NCI-H460 (cell line): ENCODE data around the gene NUP98. TPM values are rescaled to one million over a fixed set of nuclear protein-coding genes. Genes with fewer than 3 reads are reported as not detected.

ENCODE experiments used
- DNase-seq: peaks from one replicate; pipeline ENCODE4 v3.0.0-alpha.2; 2016; ENCODE audit warnings: low read depth; ENCODE audit errors: extremely low read depth
- polyA plus RNA-seq: library from polyadenylated mRNA; depleted of rRNA; stranded (reverse); fragments of >200 nt; gene quantifications from 2 replicates; pipeline ENCODE4 v1.2.3, GENCODE V29; 2014; cell fraction: nucleus; rRNA removed
- total RNA-seq: library from RNA; depleted of rRNA; stranded (reverse); fragments of >200 nt; shearing (Covaris generic); gene quantifications from 2 replicates; pipeline ENCODE4 v1.2.3, GENCODE V29; 2014; rRNA removed

NUP98 gene
- 82.8 and 96.9 TPM in 2 replicates for total RNA-seq
- polyA plus RNA-seq, result 53.9 and 86.4 TPM in 2 replicates

- peak; percentile 98 for DNase-seq
Measured at GRCh38 chr11:3797329-3798090, at the start of gene NUP98. Gene NUP98, minus strand, starts transcription at chr11:3797554. Its CDS starts 15,437 bp downstream, at chr11:3782117.

- no peak for DNase-seq
Measured at GRCh38 chr11:3845670-3846069, 48.3 kb upstream of the NUP98 start.

GRCh38 chr11:3845246-3845645 lies 47.9 kb upstream of the NUP98 start:
- DNase-seq, result no peak

- no peak for DNase-seq
Measured at GRCh38 chr11:3843326-3843725, 46.0 kb upstream of the NUP98 start.

DNA sequence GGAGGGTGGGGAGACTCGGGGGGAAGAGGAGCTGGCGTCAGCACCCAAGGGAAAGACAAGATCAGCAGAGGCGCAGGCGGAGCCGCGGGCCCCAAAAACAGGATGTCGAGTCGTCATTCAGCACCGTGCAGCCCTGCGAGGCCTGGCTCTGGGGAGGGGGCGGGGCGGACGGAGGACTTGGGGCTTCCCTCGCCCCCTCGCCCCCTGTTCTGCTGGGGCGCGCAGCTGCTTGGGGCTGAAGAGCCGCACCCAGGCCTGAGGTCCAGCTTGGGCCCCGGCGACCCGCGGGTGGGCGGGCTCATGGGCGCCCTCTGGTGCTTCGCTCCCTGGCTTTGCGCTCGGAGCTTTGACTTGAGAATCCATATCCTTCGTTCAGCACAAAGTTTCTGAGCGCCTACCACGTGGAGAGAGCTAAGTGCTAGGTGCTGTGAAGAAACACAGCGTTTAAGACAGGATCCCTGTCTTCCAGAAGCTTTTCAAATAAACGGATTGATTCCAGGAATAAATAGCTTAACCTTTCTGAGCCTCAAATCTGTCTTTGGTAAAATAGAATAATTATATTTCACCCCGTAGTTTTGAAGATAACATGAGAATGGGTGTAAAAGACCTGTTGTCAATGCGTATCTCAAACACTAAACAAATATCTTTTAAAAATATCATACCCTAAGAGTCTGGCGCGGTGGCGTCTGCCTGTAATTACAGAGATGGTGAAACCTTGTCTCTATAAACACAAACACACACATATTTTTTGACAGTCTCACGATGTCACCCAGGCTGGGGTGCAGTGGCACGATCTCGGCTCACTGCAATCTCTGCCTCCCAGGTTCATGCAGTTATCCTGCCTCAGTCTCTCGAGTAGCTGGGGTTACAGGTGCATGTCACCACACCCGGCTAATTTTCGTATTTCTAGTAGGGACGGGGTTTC lies 44.3 kb upstream of the NUP98 start:
- DNase-seq, result peak; percentile 73

- DNase-seq, result peak; percentile 62
Measured at GRCh38 chr11:3840870-3841425, 43.6 kb upstream of the NUP98 start, which contains the start of gene RHOG. Gene RHOG, minus strand, starts transcription at chr11:3840959. Its CDS starts 12,821 bp downstream, at chr11:3828138.

DNA sequence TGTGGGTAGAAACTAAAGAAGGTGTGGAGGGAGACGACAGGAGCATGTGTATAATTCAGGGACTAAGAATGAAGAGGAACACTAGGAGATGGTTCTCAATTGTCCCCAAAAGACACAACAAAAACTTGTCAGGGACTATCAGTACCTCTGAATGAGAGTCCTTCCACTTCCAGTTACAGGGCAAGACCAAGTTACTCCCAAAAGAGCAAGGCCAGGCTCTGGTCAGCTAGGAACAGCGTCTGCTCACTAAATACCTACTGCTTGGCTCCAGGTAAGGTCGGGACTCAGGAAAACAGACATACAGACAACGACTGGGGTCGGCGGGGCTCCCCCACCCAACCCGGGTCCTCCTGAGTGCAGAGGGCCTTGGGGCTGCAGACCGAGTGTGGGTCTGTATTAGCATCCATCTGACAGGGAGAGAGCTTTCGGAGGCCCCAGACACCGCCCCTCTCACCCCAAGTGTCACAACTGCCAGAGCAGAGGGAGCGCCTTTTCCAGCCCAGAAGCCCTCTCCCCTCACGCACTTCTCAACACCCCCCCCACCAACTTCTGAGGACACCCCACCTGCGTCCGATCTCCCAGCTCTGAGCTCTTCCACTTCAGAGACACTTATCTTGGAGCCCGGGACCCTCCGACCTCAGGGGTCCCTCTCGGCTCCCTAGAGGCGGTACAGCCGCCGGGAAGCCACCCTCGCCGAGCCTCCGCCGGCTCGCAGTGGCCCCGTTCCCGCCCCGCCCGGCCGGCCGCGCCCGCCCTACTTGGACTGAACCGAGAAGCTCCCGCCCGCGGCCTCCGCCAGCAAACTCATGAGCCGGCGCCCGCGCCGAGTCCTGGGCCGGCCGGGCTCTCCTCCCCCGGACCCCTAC lies 42.9 kb upstream of the NUP98 start:
- no peak for DNase-seq

- DNase-seq, result no peak
Measured at GRCh38 chr11:3838504-3838903, 41.1 kb upstream of the NUP98 start.

GRCh38 chr11:3837793-3838192 lies 40.4 kb upstream of the NUP98 start:
- DNase-seq, result no peak

DNA sequence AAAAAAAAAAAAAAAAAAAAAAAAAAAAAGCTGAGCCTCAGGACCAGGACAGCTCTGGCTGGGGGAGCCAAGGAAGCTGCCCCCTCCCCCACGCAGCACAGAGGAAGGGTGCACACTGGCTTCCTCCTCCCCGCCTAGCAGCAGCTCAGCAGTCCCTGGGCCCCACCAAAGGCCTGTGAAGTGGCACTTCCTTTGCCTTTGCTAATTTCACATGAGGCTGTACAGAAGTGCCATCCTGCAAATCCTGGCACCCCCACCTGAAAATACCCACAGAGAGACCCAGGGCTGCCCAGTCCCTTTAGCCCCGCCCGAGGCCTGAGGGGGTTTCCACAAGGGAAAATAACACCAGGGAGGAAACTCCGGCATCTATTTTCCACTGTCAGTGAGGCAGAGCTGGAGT lies 39.5 kb upstream of the NUP98 start:
- DNase-seq, result no peak

- no peak for DNase-seq
Measured at GRCh38 chr11:3835751-3836150, 38.4 kb upstream of the NUP98 start.

GRCh38 chr11:3834664-3835461 lies 37.5 kb upstream of the NUP98 start:
- no peak for DNase-seq

DNA sequence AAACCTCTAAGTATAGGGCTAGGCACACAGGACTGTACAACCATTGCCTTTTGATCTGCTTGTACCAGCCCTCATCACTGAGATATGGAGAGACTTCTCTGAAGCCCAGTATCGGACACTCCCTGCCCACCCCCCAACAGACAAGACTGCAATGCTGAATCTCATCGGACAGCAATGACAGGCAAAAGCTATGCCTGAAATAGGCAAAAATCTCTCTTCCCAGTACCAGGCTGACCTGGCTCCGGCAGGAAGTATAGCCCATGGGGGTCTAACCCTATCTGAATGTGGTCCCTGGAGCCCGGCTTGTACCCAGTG lies 37.0 kb upstream of the NUP98 start:
- DNase-seq, result no peak

- no peak for DNase-seq
Measured at GRCh38 chr11:3833449-3833848, 36.1 kb upstream of the NUP98 start.

GRCh38 chr11:3832816-3833215 lies 35.5 kb upstream of the NUP98 start:
- DNase-seq, result no peak

DNA sequence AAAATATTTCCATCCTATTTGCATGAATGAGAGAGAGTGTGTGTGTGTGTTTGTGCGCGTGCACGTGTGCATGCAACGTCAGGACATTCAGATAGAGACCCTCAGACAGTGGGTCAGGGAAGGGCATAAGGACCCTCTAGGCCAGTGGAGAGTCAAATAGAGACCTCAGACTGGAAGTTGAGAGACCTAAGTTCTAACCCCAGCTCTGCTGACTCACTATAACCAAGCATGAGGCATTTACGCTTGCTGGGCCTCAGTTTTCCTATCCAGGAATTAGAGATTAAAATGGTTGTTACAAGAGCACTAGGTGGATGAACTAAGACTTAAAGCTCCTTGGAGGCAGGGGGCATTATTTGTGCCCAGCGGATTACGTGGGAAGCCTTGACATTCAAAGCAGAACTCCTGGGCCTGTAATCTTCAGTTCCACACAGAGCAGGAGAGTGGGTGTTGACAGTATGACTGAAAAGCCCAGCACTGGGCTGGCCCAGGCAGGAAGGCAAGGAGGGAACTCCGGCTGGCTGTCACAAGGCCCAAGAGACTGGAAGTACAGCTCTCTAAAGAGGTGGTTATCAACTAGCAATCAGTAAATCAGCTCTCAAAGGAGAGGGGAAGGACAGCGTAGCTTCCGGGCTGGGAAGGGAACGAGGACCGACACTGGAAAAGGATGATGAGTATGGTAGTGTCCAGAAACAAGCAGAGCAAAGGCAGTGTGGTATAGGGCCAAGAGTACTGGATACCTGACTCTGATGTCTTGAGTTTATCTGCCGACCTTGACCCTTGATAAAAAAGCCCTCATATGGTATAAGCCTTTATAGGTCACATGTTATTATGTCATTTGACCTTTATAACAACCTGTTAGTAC lies 34.3 kb upstream of the NUP98 start:
- DNase-seq, result no peak

GRCh38 chr11:3830730-3831129 lies 33.4 kb upstream of the NUP98 start:
- DNase-seq, result no peak

DNA sequence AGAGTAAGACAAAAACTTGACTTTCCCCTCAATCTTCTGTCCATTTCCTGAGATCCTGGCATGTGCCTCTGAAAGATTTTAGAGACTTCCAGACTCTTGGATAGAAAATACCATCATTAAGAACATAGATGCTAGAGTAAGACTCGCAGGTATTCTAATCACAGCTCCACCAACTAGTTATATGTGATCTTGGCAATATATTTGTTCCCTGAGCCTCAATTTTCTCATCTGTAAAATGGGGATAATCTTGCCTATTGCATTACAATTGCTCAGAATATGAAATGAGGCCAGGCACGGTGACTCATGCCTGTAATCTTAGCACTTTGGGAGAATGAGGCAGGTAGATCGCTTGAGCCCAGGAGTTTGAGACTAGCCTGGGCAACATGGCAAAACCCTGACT lies 32.7 kb upstream of the NUP98 start:
- no peak for DNase-seq
